Measurements from ENCODE around the gene PYGB. TPM values are rescaled to one million over a fixed set of nuclear protein-coding genes. Genes with fewer than 3 reads are reported as not detected.

PYGB gene
- polyA plus RNA-seq, 1 experiment = 68.8 TPM

DNA sequence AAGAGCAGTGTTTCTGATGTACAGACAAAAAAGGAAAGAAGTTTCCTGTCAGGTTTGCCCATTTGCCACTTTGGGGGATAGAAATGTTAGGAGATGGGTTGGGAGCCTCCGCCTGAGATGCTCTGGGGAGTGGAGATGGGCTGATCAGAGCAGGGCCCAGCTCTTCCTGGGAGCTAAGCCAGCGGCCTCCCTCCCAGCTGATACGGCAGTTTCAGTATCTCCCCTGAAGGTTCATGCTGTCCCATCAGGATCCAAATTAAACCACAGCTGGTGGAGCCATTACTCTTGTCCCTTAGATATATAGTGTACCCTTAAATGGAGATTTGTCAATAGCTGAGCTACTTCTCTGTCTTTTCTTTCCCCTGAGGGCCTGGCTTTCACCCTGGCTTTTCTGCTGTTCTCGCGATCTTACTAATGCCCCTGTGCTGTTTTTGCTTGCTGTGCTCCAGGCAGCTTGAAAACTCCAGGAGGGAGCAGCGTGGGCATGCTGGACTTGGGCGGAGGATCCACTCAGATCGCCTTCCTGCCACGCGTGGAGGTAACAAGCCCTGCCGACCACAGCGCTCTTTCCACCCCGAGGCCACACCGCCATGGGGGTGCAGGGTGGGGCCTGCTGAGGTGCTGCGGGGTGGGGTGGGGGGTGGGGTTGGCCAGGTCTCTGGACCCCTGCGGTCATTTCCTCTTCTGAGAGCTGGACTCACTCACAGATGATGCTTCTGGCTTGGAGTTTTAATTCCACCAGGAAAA, 31.5 kb upstream of the PYGB start:
- DNase-seq (ENCODE audit: low read depth) = no peak
- POLR2A ChIA-PET = no interaction called here
- TF ChIP-seq, protein P1, sequence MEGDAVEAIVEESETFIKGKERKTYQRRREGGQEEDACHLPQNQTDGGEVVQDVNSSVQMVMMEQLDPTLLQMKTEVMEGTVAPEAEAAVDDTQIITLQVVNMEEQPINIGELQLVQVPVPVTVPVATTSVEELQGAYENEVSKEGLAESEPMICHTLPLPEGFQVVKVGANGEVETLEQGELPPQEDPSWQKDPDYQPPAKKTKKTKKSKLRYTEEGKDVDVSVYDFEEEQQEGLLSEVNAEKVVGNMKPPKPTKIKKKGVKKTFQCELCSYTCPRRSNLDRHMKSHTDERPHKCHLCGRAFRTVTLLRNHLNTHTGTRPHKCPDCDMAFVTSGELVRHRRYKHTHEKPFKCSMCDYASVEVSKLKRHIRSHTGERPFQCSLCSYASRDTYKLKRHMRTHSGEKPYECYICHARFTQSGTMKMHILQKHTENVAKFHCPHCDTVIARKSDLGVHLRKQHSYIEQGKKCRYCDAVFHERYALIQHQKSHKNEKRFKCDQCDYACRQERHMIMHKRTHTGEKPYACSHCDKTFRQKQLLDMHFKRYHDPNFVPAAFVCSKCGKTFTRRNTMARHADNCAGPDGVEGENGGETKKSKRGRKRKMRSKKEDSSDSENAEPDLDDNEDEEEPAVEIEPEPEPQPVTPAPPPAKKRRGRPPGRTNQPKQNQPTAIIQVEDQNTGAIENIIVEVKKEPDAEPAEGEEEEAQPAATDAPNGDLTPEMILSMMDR (IDR thresholded peaks at IDR 0.05; ENCODE audit: insufficient read depth, low read depth, low read length) = no peak
- peaks cover 31% of the 10 kb centered on the region for H3K36me3 ChIP-seq (ENCODE audit: control insufficient read depth, insufficient read depth, low read length)
- no peak overlapping the region for H3K4me3 ChIP-seq (ENCODE audit: low read depth, low read length)
- CTCF ChIA-PET = no interaction called here
- no peaks in the 10 kb centered on the region for H3K27me3 ChIP-seq (ENCODE audit: control insufficient read depth, insufficient read depth, low read length)

DNA sequence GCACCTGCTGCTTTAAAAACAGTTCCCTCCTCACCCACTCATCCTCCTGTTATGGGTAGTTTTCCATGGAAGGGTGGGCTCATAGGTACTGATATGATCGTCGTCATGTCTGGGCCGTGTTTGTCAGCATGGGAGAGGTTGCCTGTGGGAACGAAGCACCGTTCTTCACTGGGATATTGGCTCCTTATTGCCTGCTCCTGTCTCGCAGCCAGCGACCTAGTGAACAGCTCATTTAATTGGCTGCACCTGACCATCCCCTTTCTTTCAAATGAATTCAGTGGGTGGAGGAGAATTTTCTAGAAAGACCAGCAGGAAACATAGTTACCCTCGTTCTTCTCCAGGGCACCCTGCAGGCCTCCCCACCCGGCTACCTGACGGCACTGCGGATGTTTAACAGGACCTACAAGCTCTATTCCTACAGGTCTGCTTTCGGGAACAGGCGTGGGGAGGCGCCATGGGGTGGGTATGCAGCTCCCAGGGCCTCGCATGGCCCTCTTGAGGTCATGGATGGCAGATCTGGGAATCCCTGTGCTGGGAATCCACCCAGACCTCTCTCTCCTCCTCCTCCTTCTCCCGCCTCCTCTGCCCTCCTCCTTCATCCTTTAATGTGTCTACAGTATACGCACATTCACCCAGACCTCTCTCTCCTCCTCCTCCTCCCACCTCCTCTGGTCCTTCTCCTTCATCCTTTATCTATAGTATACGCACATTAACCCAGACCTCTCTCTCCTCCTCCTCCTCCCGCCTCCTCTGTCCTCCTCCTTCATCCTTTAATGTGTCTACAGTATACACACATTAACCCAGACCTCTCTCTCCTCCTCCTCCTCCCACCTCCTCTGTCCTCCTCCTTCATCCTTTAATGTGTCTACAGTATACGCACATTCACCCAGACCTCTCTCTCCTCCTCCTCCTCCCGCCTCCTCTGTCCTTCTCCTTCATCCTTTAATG, 30.4 kb upstream of the PYGB start:
- DNase-seq (ENCODE audit: low read depth) = no peak
- Histone ChIP-seq H3K36me3 (ENCODE audit: control insufficient read depth, insufficient read depth, low read length) (peaks cover 23% of the 10 kb centered on the region), H3K27me3 (ENCODE audit: control insufficient read depth, insufficient read depth, low read length) (no peaks in the 10 kb centered on the region), H3K4me3 (ENCODE audit: low read depth, low read length) (no peak overlapping the region)
- POLR2A ChIA-PET = no interaction called here
- TF ChIP-seq, protein P1 (IDR thresholded peaks at IDR 0.05; ENCODE audit: insufficient read depth, low read depth, low read length) = no peak
- CTCF ChIA-PET = no interaction called here

DNA sequence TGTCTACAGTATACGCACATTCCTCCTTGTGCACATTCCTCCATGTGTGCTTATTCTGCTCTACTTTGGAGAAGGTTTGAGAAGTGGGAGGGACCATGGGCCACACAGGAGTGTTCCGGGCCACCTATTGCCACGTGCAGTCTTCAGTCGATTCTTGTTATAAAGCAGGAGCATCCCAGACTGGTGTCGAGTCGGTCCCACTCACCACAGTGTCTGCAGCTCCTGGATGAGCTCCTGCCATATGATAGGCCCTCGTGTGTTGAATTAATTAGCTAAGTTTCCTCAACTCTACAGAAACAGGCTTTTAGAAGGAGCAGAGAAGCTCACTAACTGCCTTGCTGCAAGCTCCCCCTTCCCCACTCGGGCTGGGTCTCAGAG, 29.8 kb upstream of the PYGB start:
- Histone ChIP-seq H3K4me3 (ENCODE audit: low read depth, low read length) (no peak overlapping the region), H3K36me3 (ENCODE audit: control insufficient read depth, insufficient read depth, low read length) (peaks cover 23% of the 10 kb centered on the region), H3K27me3 (ENCODE audit: control insufficient read depth, insufficient read depth, low read length) (no peaks in the 10 kb centered on the region)
- TF ChIP-seq, protein P1 (IDR thresholded peaks at IDR 0.05; ENCODE audit: insufficient read depth, low read depth, low read length) = no peak
- ChIA-PET POLR2A (no interaction called here), CTCF (no interaction called here)
- DNase-seq (ENCODE audit: low read depth) = no peak

DNA sequence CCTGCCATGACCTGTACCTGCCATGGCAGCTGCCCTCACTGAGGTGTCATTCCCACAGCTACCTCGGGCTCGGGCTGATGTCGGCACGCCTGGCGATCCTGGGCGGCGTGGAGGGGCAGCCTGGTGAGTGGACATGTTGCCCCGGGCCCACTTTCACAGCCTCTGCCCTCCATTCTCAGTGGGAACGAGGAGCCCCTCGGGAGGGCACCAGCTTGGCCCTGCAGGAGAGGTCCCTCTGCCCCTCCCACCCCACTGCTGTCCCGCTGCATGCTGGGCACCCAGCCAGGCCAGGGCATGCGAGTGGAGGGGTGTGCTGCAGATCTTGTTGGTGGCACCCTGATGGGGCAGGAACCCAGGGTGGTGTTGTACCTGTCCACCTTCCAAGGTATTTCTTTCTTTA, 29.4 kb upstream of the PYGB start:
- H3K36me3 ChIP-seq (ENCODE audit: control insufficient read depth, insufficient read depth, low read length) = peaks cover 23% of the 10 kb centered on the region
- no peak for DNase-seq (ENCODE audit: low read depth)
- no peak overlapping the region for H3K4me3 ChIP-seq (ENCODE audit: low read depth, low read length)
- H3K27me3 ChIP-seq (ENCODE audit: control insufficient read depth, insufficient read depth, low read length) = no peaks in the 10 kb centered on the region
- CTCF ChIA-PET = no interaction called here
- TF ChIP-seq, protein P1 (IDR thresholded peaks at IDR 0.05; ENCODE audit: insufficient read depth, low read depth, low read length) = no peak
- POLR2A ChIA-PET = no interaction called here

DNA sequence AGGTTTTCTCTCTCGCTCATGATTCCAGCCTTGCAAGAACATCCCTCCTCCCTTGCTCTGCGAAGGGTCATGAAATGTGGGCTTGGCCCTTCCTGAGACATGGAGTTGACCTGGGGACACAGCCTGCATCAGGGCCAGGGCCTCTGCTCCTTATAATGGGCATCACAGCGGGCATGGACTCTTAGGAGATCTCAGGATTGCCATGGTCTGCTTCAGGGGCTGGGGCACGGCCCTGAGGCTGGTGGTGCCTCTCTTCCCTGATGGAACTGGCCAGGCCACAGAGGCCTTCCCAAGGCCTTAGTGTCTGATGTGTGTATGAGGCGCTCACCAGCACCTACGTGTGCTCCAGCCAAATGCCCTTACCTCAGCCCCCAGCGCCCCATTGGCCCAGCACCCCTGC, 28.5 kb upstream of the PYGB start:
- ChIA-PET CTCF (no interaction called here), POLR2A (no interaction called here)
- H3K4me3 ChIP-seq (ENCODE audit: low read depth, low read length) = no peak overlapping the region
- H3K36me3 ChIP-seq (ENCODE audit: control insufficient read depth, insufficient read depth, low read length) = peaks cover 20% of the 10 kb centered on the region
- TF ChIP-seq, protein P1 (IDR thresholded peaks at IDR 0.05; ENCODE audit: insufficient read depth, low read depth, low read length) = no peak
- H3K27me3 ChIP-seq (ENCODE audit: control insufficient read depth, insufficient read depth, low read length) = no peaks in the 10 kb centered on the region
- no peak for DNase-seq (ENCODE audit: low read depth)

All from BJ (cell line).